HG02973 (cell line): ENCODE measurements around the gene ZNF57.
"Not testable (repeated sequence)": the region's sequence is repeated elsewhere in the genome, so short reads cannot be mapped to it uniquely, and the experiment has no call there.

ENCODE experiments used
- ATAC-seq: cut with Tn5 transposase; IDR thresholded peaks from one replicate; pipeline ENCODE4 v1.9.1; 2021; ENCODE audit warnings: moderate library complexity; ENCODE audit not compliant: unreplicated experiment

Gene ZNF57

DNA sequence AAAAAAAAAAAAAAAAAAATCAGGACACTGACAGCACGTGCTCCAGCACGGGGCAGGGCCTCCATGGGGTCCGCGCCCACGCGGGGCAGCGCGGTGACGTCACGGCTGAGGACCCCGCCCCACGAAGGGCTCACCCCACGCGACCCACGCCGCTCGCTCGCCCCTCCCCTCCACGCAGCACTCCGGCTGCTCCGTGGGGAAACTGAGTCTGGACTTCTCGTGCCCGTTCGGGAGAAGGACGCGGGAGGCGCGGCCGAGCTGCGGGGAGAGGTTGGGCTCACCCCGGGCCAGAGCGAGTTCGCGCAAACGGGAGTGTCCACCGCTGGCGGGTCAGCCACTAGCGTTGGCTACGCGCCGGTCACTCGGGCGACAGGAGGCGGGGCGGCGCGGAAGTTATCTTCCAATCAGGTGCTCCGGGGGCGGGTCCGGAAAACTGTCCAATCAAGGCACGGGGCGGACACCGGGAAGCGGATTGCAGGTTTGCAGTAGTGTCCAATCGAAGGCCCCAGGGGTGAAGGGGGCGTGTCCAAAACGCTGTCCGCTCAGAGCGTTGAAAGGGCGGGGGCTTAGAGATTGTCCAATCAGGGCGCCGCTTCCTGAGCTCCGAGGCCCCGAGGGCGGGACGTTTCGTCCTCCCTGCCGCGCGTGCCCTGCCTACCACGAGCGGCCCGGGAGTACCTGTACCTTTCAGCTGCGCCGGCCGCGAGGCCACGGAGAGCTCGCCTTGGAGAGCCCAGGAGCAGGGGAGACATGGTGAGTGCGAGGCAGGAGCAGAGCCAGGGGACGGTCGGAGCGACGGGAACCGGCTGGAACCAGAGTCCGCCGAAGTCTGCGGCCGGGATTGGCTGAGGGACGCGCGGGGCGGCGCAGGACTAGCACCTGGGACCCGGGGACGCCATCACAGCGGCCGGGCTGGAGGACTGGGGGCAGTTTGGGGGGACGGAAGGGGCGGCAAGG, at the start of gene ZNF57:
Gene ZNF57 (plus strand): TSS at position 633 of the 957 bp plus-strand sequence. CDS start 118 bp downstream, at position 751.
- ATAC-seq: peak; percentile 86

DNA sequence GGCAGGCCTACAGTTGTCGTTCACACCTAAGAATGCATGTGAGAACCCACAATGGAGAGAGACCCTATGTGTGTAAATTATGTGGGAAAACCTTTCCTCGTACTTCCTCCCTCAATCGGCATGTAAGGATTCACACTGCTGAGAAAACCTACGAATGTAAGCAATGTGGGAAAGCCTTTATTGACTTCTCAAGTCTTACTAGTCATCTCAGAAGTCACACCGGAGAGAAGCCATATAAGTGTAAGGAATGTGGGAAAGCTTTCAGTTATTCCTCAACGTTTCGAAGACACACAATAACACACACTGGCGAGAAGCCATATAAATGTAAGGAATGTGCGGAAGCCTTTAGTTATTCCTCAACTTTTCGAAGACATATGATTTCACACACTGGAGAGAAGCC, 48.1 kb upstream of the ZNF57 start:
- ATAC-seq: no peak

DNA sequence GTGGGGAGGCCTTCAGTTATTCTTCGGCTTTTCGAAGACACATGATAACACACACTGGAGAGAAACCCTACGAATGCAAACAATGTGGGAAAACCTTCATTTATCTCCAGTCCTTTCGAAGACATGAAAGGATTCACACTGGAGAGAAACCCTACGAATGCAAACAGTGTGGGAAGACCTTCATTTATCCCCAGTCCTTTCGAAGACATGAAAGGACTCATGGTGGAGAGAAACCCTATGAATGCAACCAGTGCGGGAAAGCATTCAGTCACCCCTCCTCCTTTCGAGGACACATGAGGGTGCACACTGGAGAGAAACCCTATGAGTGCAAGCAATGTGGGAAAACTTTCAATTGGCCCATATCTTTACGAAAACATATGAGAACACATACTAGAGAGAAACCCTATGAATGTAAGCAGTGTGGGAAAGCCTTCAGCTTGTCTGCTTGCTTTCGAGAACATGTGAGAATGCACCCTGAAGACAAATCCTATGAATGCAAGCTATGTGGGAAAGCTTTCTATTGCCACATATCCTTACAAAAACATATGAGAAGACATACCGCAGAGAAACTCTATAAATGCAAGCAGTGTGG, 47.6 kb upstream of the ZNF57 start:
- ATAC-seq: no peak

DNA sequence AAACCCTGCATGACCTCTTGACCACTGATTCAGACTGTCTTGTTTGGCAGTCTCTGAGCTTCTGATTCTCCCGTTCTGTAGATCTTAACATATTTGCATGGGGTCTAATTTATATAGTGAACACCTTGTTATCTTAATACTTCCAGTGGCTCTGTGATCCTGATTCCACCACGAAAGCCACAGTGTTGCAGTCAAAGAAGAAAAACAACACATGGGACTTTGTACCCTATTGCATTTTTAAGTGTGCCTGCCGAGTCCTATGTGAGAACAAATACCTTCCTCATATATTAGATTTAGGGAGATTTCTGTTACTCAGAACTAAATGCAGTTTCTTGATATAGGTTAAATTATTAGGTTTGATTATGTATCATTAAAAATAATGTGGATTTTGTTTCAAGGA, 45.9 kb upstream of the ZNF57 start:
- no peak for ATAC-seq

DNA sequence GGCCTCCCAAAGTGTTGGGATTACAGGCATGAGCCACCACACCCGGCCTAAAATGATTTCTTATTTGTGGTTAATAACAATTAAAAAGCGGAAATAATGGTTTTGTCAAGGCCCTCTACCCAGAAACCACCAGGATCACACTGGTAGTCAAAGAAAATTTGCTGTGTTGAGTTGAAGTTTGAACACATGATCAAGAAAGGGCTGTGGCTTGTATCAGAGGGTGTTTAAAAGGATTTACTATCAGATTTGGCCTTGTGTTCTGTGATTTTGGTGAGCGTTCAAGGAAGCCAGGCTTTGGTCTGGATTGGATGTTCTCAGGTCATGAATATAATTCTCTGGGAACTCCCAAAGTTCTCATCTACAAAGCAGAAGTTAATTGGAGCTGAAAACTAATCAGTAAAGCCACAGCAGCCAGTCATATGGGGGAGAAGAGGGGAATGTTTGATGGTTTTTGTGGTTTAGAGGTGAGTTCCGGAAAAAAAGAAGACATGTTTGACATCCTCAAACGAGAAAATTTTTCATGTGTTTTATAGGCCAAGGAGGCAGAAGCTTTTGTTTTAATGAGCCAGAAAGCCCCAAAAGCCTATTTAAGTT, 44.2 kb upstream of the ZNF57 start:
- ATAC-seq: no peak

DNA sequence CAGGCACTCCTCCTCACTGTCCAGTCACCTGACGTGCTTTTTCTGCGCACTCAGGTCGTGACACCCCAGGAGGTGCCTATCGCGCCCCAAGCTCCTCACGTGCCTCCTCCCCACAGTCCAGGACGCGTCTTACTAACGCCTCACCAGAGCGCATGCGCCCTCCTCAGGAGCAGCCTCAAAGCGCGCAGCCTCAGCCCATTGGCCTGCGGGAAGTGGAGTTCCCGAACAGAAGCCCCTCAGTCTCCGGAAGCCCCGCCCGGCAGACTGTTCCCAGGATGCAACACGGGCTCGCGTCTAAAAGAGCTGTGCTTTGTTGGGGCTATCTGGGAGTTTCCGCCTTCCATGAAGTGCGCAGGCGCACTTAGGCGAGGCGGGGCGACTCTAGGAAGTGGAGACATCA, 41.9 kb upstream of the ZNF57 start:
- ATAC-seq: no peak

DNA sequence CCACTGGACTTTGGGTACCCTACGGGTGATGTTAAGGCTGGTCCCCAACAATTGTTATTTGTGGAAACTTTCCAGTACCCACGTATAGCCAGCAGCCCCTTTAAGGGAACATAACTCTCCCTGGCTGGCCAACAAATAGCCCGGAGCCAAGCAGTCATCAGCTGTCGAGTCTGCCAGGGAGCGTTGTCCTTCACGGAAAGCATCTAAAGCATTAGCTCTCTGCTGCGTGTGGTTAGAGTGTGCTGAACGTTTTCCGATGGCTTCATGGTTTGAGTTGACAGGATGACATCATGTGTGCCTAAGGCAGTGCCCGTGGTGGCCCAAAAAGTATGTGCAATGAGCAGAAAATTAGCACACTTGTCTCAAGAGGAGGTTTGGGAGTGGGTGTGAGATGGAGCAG, 36.9 kb upstream of the ZNF57 start:
- no peak for ATAC-seq

DNA sequence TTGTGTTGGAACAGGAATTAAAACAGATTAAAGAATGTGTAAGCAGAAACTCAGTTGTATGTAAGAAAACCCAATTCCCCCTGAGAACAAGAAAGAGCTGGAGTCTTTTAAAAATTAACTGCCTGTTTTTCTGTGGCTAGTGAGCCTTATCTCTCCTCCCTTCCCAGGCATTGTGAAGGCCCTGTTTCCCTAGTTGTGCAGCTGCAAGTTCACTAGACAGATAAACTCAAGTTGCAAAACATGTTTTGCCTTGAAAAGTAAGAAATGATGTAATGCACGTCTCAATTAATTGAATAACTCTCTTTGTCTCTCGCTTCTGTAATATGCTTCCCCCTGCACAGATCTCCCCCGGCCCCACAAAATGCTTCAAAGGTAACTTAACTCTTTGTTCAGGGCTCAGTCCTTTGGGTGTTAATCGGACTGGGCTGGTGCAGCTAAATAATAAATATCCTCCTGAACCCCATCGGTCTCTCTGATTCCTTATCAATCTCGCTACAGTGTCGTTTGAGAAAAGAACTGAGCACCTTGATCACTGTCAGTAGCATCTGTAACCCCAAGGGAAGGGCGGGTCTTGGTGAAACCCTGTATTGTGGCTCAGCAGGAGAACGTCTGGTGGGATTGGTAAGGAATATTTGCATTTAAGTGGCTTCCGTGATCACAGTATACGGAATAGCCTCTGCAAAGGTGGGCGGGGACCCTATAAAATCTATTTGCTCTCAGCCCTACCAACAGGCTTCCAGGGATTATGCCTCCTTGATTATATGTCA, 35.2 kb upstream of the ZNF57 start:
- no peak for ATAC-seq

DNA sequence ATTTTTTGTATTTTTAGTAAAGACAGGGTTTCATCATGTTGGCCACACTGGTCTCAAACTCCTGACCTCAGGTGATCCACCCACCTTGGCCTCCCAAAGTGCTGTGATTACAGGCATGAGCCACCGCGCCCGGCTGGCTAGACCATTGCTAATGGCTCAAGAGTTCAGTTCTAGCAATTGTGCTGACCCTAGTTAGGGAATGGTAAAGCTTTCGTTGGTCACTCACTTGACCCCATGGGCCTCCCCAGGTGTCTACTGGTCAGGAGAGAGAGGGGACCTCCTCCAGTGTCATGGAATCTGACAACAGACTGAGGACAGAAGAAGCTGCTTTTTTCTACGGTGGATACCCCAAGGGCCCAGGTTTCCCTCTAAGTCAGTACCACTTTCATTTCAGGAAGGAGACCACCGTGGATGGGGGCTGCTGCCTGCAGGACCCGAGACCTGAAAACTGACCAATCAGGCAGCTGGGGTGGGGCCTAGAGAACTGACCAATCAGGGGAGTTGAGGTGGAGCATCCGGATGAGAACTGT, 34.2 kb upstream of the ZNF57 start:
- no peak for ATAC-seq

DNA sequence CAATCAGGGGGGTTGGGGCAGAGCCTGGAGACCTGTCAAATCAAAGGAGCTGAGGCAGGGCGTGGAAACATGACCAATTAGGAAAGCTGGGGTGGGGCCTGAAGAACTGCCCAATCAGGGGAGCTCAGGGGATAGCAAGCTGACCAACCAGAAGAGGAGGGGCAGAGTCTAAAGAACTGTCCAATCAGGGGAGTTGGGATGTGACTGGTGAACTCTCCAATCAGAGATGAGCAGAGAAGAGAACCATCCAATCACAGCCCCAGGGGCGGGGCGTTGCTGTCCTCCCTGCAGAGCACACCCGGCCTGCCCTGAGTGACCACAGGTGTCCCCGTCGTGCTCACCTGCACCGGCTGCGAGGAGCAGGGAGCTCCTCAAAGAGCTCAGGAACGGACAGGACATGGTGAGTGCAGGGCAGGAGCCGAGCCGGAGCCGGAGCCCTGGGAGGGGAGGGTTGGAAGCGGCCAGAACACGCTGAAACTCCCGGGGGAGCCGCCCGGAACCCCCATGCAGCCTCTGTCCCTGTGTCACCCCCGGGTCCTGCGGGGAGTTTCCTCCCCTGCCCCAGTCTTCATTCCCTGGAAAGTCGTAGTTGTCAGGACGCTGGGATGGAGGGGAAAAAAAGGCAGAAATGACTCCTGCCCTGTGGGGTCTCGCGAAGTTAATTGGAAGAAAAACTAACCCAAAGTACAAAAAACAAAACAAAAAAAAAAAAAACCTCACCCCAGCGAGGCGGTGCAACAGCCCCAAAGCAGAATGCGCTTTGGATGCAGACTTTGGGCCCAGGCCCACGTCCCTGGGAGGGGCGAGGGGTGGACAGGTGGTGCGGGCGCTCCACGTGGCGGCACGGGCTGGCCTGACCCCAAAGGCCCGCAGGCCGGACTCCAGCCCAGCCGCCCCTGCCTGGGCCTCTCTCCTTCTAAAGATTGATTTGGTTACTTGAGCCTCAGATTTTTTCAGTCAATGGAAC, 33.4 kb upstream of the ZNF57 start, which contains the start of gene ZNF556:
Gene ZNF556 (plus strand): TSS at position 311 of the 967 bp plus-strand sequence. CDS start 87 bp downstream, at position 398.
- ATAC-seq: no peak

DNA sequence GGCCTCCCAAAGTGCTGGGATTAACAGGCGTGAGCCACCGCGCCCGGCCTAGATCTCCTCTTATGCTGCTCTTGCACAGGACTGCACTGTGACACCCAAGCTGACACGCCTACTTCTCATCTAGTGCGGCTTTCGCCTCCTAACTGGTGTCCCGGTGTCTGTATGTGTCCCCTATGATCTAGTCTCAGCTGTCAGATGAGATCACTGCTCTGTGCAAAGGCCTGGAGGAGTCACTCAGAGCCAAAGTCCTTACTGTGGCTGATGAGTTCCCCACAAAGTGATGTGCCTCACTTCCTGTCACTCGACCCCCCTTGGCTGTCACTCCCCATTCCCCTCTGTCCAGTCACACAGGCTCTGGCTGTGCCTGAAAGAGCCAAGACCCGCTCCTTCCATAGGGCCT, 31.1 kb upstream of the ZNF57 start:
- no peak for ATAC-seq

DNA sequence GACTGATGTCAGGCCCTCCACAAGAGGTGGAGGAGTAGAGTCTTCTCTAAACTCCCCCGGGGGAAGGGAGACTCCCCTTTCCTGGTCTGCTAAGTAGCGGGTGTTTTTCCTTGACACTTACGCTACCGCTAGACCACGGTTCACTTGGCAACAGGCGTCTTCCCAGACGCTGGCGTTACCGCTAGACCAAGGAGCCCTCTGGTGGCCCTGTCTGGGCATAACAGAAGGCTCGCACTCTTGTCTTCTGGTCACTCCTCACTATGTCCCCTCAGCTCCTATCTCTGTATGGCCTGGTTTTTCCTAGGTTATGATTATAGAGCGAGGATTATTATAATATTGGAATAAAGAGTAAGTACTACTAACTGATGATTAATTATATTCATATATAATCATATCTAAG, 28.6 kb upstream of the ZNF57 start:
- ATAC-seq: not testable (repeated sequence)

DNA sequence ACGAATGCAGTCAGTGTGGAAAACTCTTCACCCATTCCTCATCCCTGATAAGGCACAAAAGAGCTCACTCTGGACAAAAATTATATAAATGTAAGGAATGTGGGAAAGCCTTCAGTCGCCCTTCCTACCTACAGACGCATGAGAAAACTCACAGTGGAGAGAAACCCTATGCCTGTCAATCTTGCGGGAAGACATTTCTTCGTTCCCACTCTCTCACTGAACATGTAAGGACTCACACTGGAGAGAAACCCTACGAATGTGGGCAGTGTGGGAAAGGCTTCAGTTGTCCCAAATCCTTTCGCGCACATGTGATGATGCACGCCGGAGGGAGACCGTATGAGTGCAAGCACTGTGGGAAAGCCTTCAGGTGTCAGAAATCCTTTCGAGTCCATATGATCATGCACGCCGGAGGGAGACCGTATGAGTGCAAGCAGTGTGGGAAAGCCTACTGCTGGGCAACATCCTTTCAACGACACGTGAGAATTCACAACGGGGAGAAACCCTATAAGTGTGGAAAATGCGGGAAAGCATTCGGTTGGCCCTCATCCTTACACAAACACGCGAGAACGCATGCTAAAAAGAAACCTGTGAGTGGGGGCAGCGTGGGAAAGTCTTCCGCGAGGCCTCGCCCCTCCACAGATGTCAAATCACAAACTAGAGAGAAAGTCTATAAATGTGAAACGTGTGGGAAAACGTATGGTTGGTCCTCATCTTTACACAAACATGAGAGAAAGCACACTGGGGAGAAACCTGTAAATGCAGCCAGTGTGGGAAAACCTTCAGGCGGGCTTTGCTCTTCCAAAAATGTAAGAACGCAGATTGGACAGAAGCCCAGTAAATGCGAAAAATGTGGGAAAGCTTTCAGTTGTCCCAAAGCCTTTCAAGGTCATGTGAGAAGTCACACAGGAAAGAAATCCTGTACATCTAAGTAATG, 23.1 kb upstream of the ZNF57 start:
- ATAC-seq: no peak

DNA sequence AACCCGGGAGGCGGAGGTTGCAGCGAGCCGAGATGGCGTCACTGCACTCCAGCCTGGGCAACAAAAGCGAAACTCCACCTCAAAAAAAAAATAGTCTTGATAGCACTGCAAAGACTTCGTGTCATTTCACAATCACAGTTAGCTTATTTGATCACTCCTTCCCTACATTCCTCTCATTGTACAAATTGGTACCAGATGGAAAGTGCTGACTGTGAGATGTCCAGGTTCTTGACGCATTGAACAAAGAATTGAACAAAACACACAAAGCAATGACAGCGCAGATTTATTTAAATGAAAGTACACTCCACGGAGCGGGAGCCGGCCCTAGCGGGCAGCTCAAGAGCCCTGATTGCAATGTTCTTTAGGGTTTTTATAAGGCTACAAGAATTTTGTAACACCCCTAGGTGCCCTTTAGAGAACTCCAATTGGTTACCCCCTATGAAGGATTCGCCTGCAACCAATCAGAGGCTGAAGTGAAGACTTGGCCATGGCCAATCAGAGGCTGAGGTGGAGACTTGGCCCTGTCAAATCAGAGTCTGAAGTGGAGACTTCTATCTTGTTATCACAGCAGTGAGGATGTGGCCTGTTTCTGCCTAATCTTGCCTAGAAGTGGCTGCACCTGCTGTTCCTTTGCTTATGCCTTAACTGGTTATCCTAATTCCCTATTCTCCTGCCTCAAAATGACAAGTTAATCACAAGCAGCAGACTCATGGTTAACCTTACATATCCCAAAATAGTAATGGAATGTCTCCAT, 16.9 kb upstream of the ZNF57 start:
- no peak for ATAC-seq

DNA sequence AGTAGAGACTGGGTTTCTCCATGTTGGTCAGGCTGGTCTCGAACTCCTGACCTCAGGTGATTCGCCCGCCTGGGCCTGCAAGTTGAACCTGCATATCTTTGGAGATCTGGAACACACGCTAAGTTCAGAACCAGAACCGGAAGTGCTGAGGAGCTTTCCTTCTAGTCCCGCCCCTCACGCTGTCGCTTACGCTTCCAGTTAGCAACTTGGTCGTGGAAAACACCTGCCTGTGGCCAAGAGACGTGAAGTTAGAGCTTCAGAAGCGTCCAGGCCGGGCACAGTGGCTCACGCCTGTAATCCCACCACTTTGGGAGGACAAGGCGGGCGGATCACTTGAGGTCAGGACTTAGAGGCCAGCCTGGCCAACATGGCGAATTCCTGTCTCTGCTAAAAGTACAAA, 15.0 kb upstream of the ZNF57 start:
- no peak for ATAC-seq

DNA sequence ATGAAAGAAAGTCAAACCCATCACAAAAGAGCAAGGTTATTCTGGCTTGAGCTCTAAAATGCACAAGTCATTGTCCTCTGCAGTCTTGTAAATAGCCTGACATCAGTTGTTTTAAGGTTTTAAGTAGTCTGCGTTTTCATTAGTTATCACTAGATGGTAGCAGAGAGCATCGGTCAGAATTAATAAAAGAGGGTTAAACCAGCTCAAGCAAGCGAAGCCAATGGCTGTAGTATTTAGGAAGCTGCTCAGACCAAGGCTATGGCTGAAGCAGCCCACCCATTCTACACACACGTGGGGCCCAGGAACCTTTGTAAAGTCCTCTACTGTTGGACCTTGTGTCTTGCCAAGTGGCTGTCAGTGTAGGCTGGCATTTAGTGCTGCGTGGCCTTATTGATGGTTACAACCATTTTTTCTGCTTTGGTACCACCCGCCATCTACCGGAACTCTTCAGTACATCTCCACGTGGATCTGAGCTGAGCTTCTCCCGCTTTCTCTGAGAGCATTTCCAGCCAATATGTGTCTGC, 13.3 kb upstream of the ZNF57 start:
- no peak for ATAC-seq

DNA sequence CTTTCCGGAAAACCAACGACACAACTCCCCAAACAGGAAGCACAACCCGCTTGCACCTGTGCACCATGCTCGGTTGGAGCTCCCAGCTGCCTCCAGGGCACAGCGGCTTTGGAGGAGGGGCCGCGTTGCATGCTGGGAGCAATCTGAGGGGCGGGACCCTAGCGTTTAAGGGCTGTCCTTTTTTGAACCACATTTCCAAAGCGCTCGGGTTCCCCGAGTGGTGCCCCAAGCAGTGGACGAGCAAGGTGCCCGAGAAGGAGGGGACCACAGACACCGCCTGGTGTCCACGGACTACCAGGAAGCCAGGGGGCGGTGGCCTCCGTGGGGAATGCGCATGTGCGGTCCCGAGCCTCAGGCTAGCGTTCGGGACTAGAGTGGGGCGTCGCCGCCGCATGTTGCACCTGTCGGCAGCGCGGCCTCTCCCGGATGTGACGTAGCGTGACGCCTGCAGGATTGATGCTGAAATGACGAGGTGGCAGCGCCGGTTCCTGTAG, 11.9 kb upstream of the ZNF57 start:
- ATAC-seq: no peak
